K562 (cell line): ENCODE data around the gene LRIF1. TPM values are rescaled to one million over a fixed set of nuclear protein-coding genes. Genes with fewer than 3 reads are reported as not detected.

Experiments
- CBX8 ChIP-seq: fragments of 200-600 bp; sonication (generic); IDR thresholded peaks from 2 replicates; pipeline ENCODE4 v1.6.1; 2012; ENCODE audit warnings: borderline replicate concordance, mixed run types, low read depth, mild to moderate bottlenecking, moderate library complexity, mixed read lengths, low read length, control low read depth, inconsistent platforms; ENCODE audit not compliant: poor library complexity, severe bottlenecking; ENCODE audit errors: extremely low read depth
- CHD2 ChIP-seq: IDR thresholded peaks from 2 replicates; pipeline ENCODE4 v1.6.1; 2011; ENCODE audit warnings: low read depth, low read length
- CHD4 ChIP-seq: fragments of 200-600 bp; sonication (generic); IDR thresholded peaks from 3 replicates; pipeline ENCODE4 v1.6.1; 2012; ENCODE audit warnings: low read depth, mild to moderate bottlenecking, mixed read lengths, low read length, inconsistent platforms; ENCODE audit not compliant: insufficient read depth, insufficient replicate concordance, poor library complexity, severe bottlenecking
- EP400 ChIP-seq: fragments of 450-650 bp; IDR thresholded peaks from 2 replicates; pipeline ENCODE4 v1.6.1; 2017; ENCODE audit warnings: antibody characterized with exemption, mild to moderate bottlenecking, moderate library complexity
- HMG20A ChIP-seq: fragments of 450-650 bp; formaldehyde crosslinking; conservative IDR thresholded peaks from 2 replicates; pipeline ENCODE4 v1.4.0; 2020; ENCODE audit warnings: mild to moderate bottlenecking, mixed read lengths
- KHSRP ChIP-seq: fragments of 450-650 bp; IDR thresholded peaks from 2 replicates; pipeline ENCODE4 v1.6.1; 2017
- NR2C1 ChIP-seq, 2 experiments: fragments of 450-650 bp; IDR thresholded peaks; 2 replicates each; pipeline ENCODE4 v1.6.1; 2017; ENCODE audit warnings: mild to moderate bottlenecking in 2 of 2, antibody characterized with exemption in 1 of 2, inconsistent platforms in 1 of 2, missing compliant biosample characterization in 1 of 2, missing genetic modification characterization in 1 of 2
- POLR2A ChIP-seq: fragments of 450-650 bp; conservative IDR thresholded peaks from 2 replicates; pipeline ENCODE4 v1.6.1; 2016
- PREB ChIP-seq: sonication (generic); formaldehyde crosslinking; IDR thresholded peaks from 2 replicates; pipeline ENCODE4 v1.8.1; 2023; ENCODE audit warnings: mild to moderate bottlenecking, missing genetic modification reagents
- RBM39 ChIP-seq: fragments of 200-400 bp; formaldehyde crosslinking; optimal IDR thresholded peaks from 2 replicates; pipeline ENCODE3; 2018; ENCODE audit warnings: low read depth, low read length
- RFX5 ChIP-seq: IDR thresholded peaks from 2 replicates; pipeline ENCODE4 v1.6.1; 2011; ENCODE audit warnings: low read depth, mild to moderate bottlenecking, improper control_type of control experiment, low read length
- SMC3 ChIP-seq: conservative IDR thresholded peaks from 2 replicates; pipeline ENCODE4 v1.6.1; 2011; ENCODE audit warnings: low read depth, low read length, improper control_type of control experiment; ENCODE audit not compliant: insufficient read depth
- TEAD1 ChIP-seq, 2 experiments: fragments of 450-650 bp in 1 of 2; sonication (generic) in 1 of 2; formaldehyde crosslinking; IDR thresholded peaks; 2 replicates each; pipeline versions ENCODE4 v1.4.0 to v1.8.0; 2020 to 2022; ENCODE audit warnings: mild to moderate bottlenecking in 2 of 2, missing genetic modification reagents in 1 of 2
- THRA ChIP-seq: fragments of 450-650 bp; IDR thresholded peaks from 2 replicates; pipeline ENCODE4 v1.6.1; 2017; ENCODE audit warnings: mild to moderate bottlenecking, moderate library complexity
- TRIM24 ChIP-seq, 2 experiments: fragments of 450-650 bp; IDR thresholded peaks; 2 replicates each; pipeline ENCODE4 v1.6.1; 2016
- ZKSCAN1 ChIP-seq: fragments of 150-350 bp; IDR thresholded peaks from 2 replicates; pipeline ENCODE4 v1.6.1; 2016; ENCODE audit warnings: low read depth, low read length
- ZNF232 ChIP-seq: sonication (generic); formaldehyde crosslinking; IDR thresholded peaks from 2 replicates; pipeline ENCODE4 v1.8.0; 2022; ENCODE audit warnings: mild to moderate bottlenecking, missing genetic modification reagents
- ZNF431 ChIP-seq: sonication (generic); formaldehyde crosslinking; IDR thresholded peaks from 2 replicates; pipeline ENCODE4 v1.8.0; 2022; ENCODE audit warnings: mild to moderate bottlenecking, missing genetic modification reagents
- ZSCAN32 ChIP-seq: fragments of 450-650 bp; formaldehyde crosslinking; IDR thresholded peaks from 2 replicates; pipeline ENCODE4 v1.4.0; 2020; ENCODE audit warnings: mild to moderate bottlenecking, moderate library complexity
- polyA plus RNA-seq, 8 experiments: library from polyadenylated mRNA; depleted of rRNA in 4 of 8; stranded (reverse) in 5 of 8; unstranded in 3 of 8; fragments of >200 nt; fragmentation: Nextera tagmentation in 2 of 8; fragmentation: Illumina TruSeq in 1 of 8; extraction: Ambion mirVana in 2 of 8; extraction: Trizol in 1 of 8; gene quantifications; 2 replicates each; pipeline versions ENCODE4 v1.2.1 to v1.2.3, GENCODE V29; 2011 to 2014; ENCODE audit warnings: inconsistent platforms in 1 of 8, missing spikeins in 1 of 8
- total RNA-seq, 7 experiments: library from RNA; depleted of rRNA in 6 of 7; stranded (reverse); fragments of >200 nt in 6 of 7; fragmentation: Illumina TruSeq in 2 of 7; extraction: Trizol in 2 of 7; gene quantifications; 2 replicates each; pipeline versions ENCODE4 v1.2.1 to v1.2.3, GENCODE V29; 2011 to 2021; ENCODE audit warnings: low replicate concordance in 1 of 7
- TF ChIP-seq, protein P1 (sequence below), 2 experiments: IDR thresholded peaks; 2 replicates each; pipeline ENCODE4 v1.6.1; 2012; ENCODE audit warnings: improper control_type of control experiment in 2 of 2, low read depth in 2 of 2, low read length in 2 of 2, borderline replicate concordance in 1 of 2
- TF ChIP-seq, protein P2 (sequence below), 2 experiments: fragments of 450-650 bp in 1 of 2; sonication (generic) in 1 of 2; formaldehyde crosslinking in 1 of 2; IDR thresholded peaks in 1 of 2; conservative IDR thresholded peaks in 1 of 2; 2 replicates each; pipeline versions ENCODE4 v1.6.1 to v1.8.1; 2016 to 2023; ENCODE audit warnings: mild to moderate bottlenecking in 2 of 2, moderate library complexity in 2 of 2, inconsistent platforms in 1 of 2, missing genetic modification reagents in 1 of 2

Gene LRIF1
- total and polyA plus RNA-seq, 9 of the 15 experiments (the other 6 are each of a cell fraction or from before 2014, with no cell fraction given), result 35.6 to 88.8 (median 74.1) TPM

DNA sequence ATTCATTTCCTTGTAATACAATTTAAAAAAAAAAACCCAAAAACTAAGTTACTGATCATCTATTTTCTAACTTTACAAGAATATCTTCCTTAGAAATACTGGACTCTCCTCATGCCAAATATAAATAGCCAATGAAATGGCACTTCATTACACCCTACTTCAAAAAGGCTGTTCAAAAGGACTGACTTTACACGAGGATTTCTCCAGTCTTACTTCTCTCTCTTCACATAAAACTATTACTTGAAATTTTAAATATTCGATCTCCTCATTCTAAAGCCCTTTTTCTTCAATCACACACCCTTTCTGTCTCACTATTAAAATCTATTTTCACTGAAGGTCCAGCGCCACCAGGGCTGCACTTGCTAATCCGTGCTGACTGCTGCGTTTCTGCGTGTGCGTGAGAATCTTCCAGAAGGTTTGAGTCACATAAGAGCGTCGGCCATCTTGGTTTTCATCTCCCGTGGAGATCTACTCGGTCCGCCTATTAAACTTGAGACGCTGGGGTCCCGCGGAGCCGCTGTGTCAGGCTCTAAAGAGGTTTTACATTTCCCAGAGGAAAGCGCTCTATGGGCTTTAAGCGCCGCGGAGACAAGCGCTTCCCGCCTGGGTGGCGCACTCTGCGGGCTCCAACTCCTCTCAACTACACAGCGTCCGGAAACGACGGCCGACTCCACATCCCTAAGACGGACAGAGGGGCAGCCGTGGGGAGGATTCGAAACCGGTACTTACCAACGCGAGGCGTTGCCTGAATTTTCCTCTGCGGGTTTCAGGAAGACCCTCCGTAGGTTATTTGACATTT lies 631 bp downstream of the LRIF1 start (continued):
- TF ChIP-seq, protein P1, sequence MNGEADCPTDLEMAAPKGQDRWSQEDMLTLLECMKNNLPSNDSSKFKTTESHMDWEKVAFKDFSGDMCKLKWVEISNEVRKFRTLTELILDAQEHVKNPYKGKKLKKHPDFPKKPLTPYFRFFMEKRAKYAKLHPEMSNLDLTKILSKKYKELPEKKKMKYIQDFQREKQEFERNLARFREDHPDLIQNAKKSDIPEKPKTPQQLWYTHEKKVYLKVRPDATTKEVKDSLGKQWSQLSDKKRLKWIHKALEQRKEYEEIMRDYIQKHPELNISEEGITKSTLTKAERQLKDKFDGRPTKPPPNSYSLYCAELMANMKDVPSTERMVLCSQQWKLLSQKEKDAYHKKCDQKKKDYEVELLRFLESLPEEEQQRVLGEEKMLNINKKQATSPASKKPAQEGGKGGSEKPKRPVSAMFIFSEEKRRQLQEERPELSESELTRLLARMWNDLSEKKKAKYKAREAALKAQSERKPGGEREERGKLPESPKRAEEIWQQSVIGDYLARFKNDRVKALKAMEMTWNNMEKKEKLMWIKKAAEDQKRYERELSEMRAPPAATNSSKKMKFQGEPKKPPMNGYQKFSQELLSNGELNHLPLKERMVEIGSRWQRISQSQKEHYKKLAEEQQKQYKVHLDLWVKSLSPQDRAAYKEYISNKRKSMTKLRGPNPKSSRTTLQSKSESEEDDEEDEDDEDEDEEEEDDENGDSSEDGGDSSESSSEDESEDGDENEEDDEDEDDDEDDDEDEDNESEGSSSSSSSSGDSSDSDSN (IDR thresholded peaks at IDR 0.05; ENCODE audit: borderline replicate concordance in 1 of 2, low read depth in 2 of 2, low read length in 2 of 2), result peak; percentile 76 to 84; a peak in 2 of 4 replicates
- TF ChIP-seq NR2C1 (IDR thresholded peaks at IDR 0.05) (no peak), NR2C1 (tag; IDR thresholded peaks at IDR 0.05) (no peak), POLR2A (no peak), KHSRP (0 out of 2 replicates have a peak, but pooled peaks have one; percentile 39), HMG20A (CRISPR knock-in tag) (no peak), ZNF431 (CRISPR knock-in tag) (peak; percentile 43; the same call in 1 of the 2 replicates), CHD2 (no peak), TRIM24 (IDR thresholded peaks at IDR 0.05) (peak in 1 of 2 experiments; percentile 13; a peak in 1 of 4 replicates), TEAD1 (CRISPR knock-in tag; IDR thresholded peaks at IDR 0.05) (0 out of 4 replicates have a peak, but pooled peaks have one; percentile 35 to 66), RFX5 (0 out of 2 replicates have a peak, but pooled peaks have one; percentile 12), EP400 (peak; percentile 45; the same call in 1 of the 2 replicates), SMC3 (no peak), RBM39 (peak; percentile 89), PREB (peak; percentile 97; the same call in 1 of the 2 replicates), CBX8 (no peak), CHD4 (no peak), ZSCAN32 (CRISPR knock-in tag) (no peak), ZKSCAN1 (no peak), THRA (no peak), ZNF232 (CRISPR knock-in tag) (peak; percentile 42; the same call in 1 of the 2 replicates)
- TF ChIP-seq, protein P2, sequence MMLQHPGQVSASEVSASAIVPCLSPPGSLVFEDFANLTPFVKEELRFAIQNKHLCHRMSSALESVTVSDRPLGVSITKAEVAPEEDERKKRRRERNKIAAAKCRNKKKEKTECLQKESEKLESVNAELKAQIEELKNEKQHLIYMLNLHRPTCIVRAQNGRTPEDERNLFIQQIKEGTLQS (IDR thresholded peaks at IDR 0.05), result no peak
- TF ChIP-seq, protein P2 (CRISPR knock-in tag; conservative IDR thresholded peaks at IDR 0.05), result no peak
